ENCODE measurements around the gene KRTAP5-4. TPM values are rescaled to one million over a fixed set of nuclear protein-coding genes. Genes with fewer than 3 reads are reported as not detected.
"Not testable (repeated sequence)": the region's sequence is repeated elsewhere in the genome, so short reads cannot be mapped to it uniquely, and the experiment has no call there.

Gene KRTAP5-4
- total and polyA plus RNA-seq, 4 donors = not detected

- H3K9me3 ChIP-seq (ENCODE audit: control insufficient read depth in 4 of 4, insufficient read depth in 3 of 4, low read length in 3 of 4) = peaks cover 0 to 3% (median 0%) of the 10 kb centered on the region in 4 donors
- WGBS, 2 donors = 79 to 81% methylated on average over 9 of the region's 9 CpGs
- H3K9ac ChIP-seq (ENCODE audit: insufficient read depth in 1 of 2, low read length in 2 of 2) = no peak overlapping the region
- no peak overlapping the region for H3K4me3 ChIP-seq
- ATAC-seq (ENCODE audit: insufficient read depth, low FRiP score) (no peak), DNase-seq (no peak)
- TF ChIP-seq, protein P1, sequence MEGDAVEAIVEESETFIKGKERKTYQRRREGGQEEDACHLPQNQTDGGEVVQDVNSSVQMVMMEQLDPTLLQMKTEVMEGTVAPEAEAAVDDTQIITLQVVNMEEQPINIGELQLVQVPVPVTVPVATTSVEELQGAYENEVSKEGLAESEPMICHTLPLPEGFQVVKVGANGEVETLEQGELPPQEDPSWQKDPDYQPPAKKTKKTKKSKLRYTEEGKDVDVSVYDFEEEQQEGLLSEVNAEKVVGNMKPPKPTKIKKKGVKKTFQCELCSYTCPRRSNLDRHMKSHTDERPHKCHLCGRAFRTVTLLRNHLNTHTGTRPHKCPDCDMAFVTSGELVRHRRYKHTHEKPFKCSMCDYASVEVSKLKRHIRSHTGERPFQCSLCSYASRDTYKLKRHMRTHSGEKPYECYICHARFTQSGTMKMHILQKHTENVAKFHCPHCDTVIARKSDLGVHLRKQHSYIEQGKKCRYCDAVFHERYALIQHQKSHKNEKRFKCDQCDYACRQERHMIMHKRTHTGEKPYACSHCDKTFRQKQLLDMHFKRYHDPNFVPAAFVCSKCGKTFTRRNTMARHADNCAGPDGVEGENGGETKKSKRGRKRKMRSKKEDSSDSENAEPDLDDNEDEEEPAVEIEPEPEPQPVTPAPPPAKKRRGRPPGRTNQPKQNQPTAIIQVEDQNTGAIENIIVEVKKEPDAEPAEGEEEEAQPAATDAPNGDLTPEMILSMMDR (IDR thresholded peaks at IDR 0.05; ENCODE audit: control extremely low read depth, extremely low read depth) = no peak
- no peak overlapping the region for H3K27ac ChIP-seq (ENCODE audit: low read depth in 1 of 2, low read length in 1 of 2)
- H3K4me1 ChIP-seq (ENCODE audit: control insufficient read depth in 5 of 5, insufficient read depth in 5 of 5, low read length in 5 of 5) = no peaks in the 10 kb centered on the region
- H3K27me3 ChIP-seq (ENCODE audit: control insufficient read depth in 3 of 3, insufficient read depth in 3 of 3, low read length in 2 of 3) = peaks cover 0 to 17% (median 0%) of the 10 kb centered on the region in 3 donors
- no peaks in the 10 kb centered on the region for H3K36me3 ChIP-seq (ENCODE audit: control insufficient read depth in 4 of 4, insufficient read depth in 4 of 4, low read length in 4 of 4)
Observed at GRCh38 chr11:1623716-1624115, 1.8 kb upstream of the KRTAP5-4 start.

- Histone ChIP-seq H3K4me1 (ENCODE audit: control insufficient read depth in 5 of 5, insufficient read depth in 5 of 5, low read length in 5 of 5) (no peaks in the 10 kb centered on the region), H3K4me3 (no peak overlapping the region), H3K36me3 (ENCODE audit: control insufficient read depth in 4 of 4, insufficient read depth in 4 of 4, low read length in 4 of 4) (no peaks in the 10 kb centered on the region), H3K9ac (ENCODE audit: insufficient read depth in 1 of 2, low read length in 2 of 2) (no peak overlapping the region), H3K27ac (ENCODE audit: low read depth in 1 of 2, low read length in 1 of 2) (no peak overlapping the region), H3K9me3 (ENCODE audit: control insufficient read depth in 4 of 4, insufficient read depth in 3 of 4, low read length in 3 of 4) (peaks cover 0 to 3% (median 0%) of the 10 kb centered on the region in 4 donors), H3K27me3 (ENCODE audit: control insufficient read depth in 3 of 3, insufficient read depth in 3 of 3, low read length in 2 of 3) (peaks cover 0 to 7% (median 0%) of the 10 kb centered on the region in 3 donors)
- TF ChIP-seq, protein P1 (IDR thresholded peaks at IDR 0.05; ENCODE audit: control extremely low read depth, extremely low read depth) = no peak
- no peak for ATAC-seq (ENCODE audit: insufficient read depth, low FRiP score)
- 48 to 54% methylated on average over 10 of the region's 10 CpGs for WGBS, 2 donors
- DNase-seq = no peak
Observed at GRCh38 chr11:1619449-1619848, 2.5 kb downstream of the KRTAP5-4 start.

DNA sequence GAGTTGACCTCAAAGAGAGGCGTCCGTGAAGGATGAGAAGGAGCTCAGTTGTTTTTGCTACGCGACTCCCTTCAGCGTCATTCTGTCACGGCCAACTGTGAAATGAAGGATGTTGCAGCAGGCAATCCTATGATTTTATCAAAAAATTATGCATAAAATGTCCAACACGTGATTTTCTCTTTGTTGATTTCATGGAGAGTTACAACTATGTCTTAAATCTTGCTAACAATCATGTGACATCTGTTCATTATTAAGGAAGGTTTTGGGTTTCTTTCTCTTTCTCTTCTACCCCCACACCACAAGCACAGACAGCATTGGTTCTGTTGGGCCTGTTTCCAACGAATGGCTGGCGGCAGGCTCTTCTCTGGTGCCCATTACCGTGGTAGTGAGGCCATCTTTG lies 3.7 kb downstream of the KRTAP5-4 start:
- ATAC-seq (ENCODE audit: insufficient read depth, low FRiP score) = no peak
- Histone ChIP-seq H3K4me1 (ENCODE audit: control insufficient read depth in 5 of 5, insufficient read depth in 5 of 5, low read length in 5 of 5) (no peaks in the 10 kb centered on the region), H3K36me3 (ENCODE audit: control insufficient read depth in 4 of 4, insufficient read depth in 4 of 4, low read length in 4 of 4) (no peaks in the 10 kb centered on the region), H3K9ac (ENCODE audit: insufficient read depth in 1 of 2, low read length in 2 of 2) (no peak overlapping the region), H3K27me3 (ENCODE audit: control insufficient read depth in 3 of 3, insufficient read depth in 3 of 3, low read length in 2 of 3) (peaks cover 0 to 4% (median 0%) of the 10 kb centered on the region in 3 donors), H3K4me3 (no peak overlapping the region), H3K9me3 (ENCODE audit: control insufficient read depth in 4 of 4, insufficient read depth in 3 of 4, low read length in 3 of 4) (no peaks in the 10 kb centered on the region), H3K27ac (ENCODE audit: low read depth in 1 of 2, low read length in 1 of 2) (no peak overlapping the region)
- TF ChIP-seq, protein P1 (IDR thresholded peaks at IDR 0.05; ENCODE audit: control extremely low read depth, extremely low read depth) = no peak
- 87 to 89% methylated on average over 10 of the region's 10 CpGs for WGBS, 2 donors
- DNase-seq = no peak

DNA sequence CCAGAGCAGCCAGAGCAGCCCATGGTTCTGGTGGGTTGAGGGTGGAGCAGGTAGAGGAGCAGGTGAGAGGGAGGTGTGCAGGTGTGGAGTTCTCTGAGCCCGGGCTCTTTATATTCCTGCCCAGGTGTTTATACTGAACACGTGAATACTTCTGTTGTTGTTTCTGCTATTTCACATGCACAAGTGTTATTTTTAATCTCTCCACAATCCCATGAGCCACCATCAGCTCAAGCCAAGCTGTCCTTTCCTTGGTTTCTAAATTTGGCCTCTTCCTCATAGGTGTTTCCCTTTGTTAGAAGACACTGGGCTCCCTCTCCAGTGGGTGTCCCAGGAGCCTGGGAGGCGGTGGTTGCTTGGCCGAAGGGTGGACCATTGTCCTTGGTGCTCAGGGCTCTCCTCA lies 13.6 kb downstream of the KRTAP5-4 start, which contains the start of gene KRTAP5-3:
Gene KRTAP5-3 (minus strand): TSS at position 101 of the 400 bp plus-strand sequence. CDS start 78 bp downstream, at position 23.
- Histone ChIP-seq H3K27me3 (ENCODE audit: control insufficient read depth in 3 of 3, insufficient read depth in 3 of 3, low read length in 2 of 3) (peaks cover 0 to 12% (median 4%) of the 10 kb centered on the region in 3 donors), H3K36me3 (ENCODE audit: control insufficient read depth in 4 of 4, insufficient read depth in 4 of 4, low read length in 4 of 4) (no peaks in the 10 kb centered on the region), H3K27ac (ENCODE audit: low read depth in 1 of 2, low read length in 1 of 2) (no peak within 1 kb of the TSS), H3K9ac (ENCODE audit: insufficient read depth in 1 of 2, low read length in 2 of 2) (no peak within 1 kb of the TSS), H3K9me3 (ENCODE audit: control insufficient read depth in 4 of 4, insufficient read depth in 3 of 4, low read length in 3 of 4) (no peaks in the 10 kb centered on the region), H3K4me3 (no peak within 1 kb of the TSS), H3K4me1 (ENCODE audit: control insufficient read depth in 5 of 5, insufficient read depth in 5 of 5, low read length in 5 of 5) (peaks cover 0 to 5% (median 0%) of the 10 kb centered on the region in 5 donors)
- 68 to 71% methylated on average over 4 of the region's 4 CpGs for WGBS, 2 donors
- TF ChIP-seq, protein P1 (IDR thresholded peaks at IDR 0.05; ENCODE audit: control extremely low read depth, extremely low read depth) = no peak
- ATAC-seq (ENCODE audit: insufficient read depth, low FRiP score) = no peak
- DNase-seq = no peak

DNA sequence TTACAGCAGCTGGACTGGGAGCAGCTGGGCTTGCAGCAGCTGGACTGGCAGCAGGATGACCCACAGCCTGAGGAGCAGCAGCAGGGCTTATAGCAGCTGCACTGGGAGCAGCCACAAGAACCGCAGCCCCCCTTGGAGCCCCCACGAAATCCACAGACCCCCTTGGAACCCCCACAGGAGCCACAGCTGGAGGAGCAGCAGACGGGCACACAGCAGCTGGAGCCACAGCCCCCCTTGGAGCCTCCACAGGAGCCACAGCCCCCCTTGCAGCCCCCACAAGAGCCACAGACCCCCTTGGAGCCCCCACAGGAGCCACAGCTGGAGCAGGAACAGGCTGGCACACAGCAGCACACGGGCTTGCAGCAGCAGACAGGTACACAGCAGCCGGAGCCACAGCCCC lies 14.0 kb downstream of the KRTAP5-4 start:
- peaks cover 0 to 12% (median 4%) of the 10 kb centered on the region in 3 donors for H3K27me3 ChIP-seq (ENCODE audit: control insufficient read depth in 3 of 3, insufficient read depth in 3 of 3, low read length in 2 of 3)
- not testable (repeated sequence) for H3K36me3 ChIP-seq (ENCODE audit: control insufficient read depth in 4 of 4, insufficient read depth in 4 of 4, low read length in 4 of 4)

More for the DNA sequence above, 14.0 kb downstream of the KRTAP5-4 start:
- not testable (repeated sequence) for H3K9me3 ChIP-seq (ENCODE audit: control insufficient read depth in 4 of 4, insufficient read depth in 3 of 4, low read length in 3 of 4); H3K4me3 ChIP-seq; ATAC-seq (ENCODE audit: insufficient read depth, low FRiP score); H3K27ac ChIP-seq (ENCODE audit: low read depth in 1 of 2, low read length in 1 of 2); H3K9ac ChIP-seq (ENCODE audit: insufficient read depth in 1 of 2, low read length in 2 of 2); H3K4me1 ChIP-seq (ENCODE audit: control insufficient read depth in 5 of 5, insufficient read depth in 5 of 5, low read length in 5 of 5)
- 55 to 69% methylated on average over 4 to 5 of the region's 5 CpGs for WGBS, 2 donors
- peak in 2 of 3 donors; percentile 36 to 42 for DNase-seq

Data from lung (tissue), 12 donors.